Activated T-helper 2 cell treated with anti-CD3 and anti-CD28 coated beads, Interferon-gamma antibody, Interleukin-2, Interleukin-4, amounts not matched to agents 10 μg/mL and 5 μg/mL and 100 μg/mL, durations not matched to agents 14 hours and 24 hours and 36 hours (primary cell): ENCODE data around the gene C1orf226. TPM values are rescaled to one million over a fixed set of nuclear protein-coding genes. Genes with fewer than 3 reads are reported as not detected.

Source experiments
- DNase-seq: peaks from one replicate; pipeline ENCODE4 v3.0.0; 2021; ENCODE audit warnings: low spot score
- H3K27ac Mint-ChIP-seq: one replicate; pipeline ENCODE4 v1.8.0; 2021; ENCODE audit warnings: mixed read lengths
- H3K27me3 Mint-ChIP-seq: one replicate; pipeline ENCODE4 v1.8.0; 2021; ENCODE audit warnings: low read depth, mixed read lengths
- H3K36me3 Mint-ChIP-seq: one replicate; pipeline ENCODE4 v1.8.0; 2021; ENCODE audit warnings: low read depth, mixed read lengths
- H3K4me1 Mint-ChIP-seq: one replicate; pipeline ENCODE4 v1.8.0; 2021; ENCODE audit warnings: low read depth, mixed read lengths
- H3K4me3 Mint-ChIP-seq: one replicate; pipeline ENCODE4 v1.8.0; 2021; ENCODE audit warnings: low read depth, mild to moderate bottlenecking, moderate library complexity, mixed read lengths
- H3K9me3 Mint-ChIP-seq: one replicate; pipeline ENCODE4 v1.8.0; 2021; ENCODE audit warnings: mixed read lengths
- intact Hi-C: fragments of 100-400 bp; cut with micrococcal nuclease; formaldehyde crosslinking; loops from one replicate; pipeline ENCODE4 v1.15.1; 2023
- total RNA-seq: library from RNA; stranded (reverse); gene quantifications from 2 replicates; pipeline ENCODE4 v1.2.3, GENCODE V29; 2022

The C1orf226 gene
- total RNA-seq, 1 donor from 2014 or later, result 0.07 TPM

DNA sequence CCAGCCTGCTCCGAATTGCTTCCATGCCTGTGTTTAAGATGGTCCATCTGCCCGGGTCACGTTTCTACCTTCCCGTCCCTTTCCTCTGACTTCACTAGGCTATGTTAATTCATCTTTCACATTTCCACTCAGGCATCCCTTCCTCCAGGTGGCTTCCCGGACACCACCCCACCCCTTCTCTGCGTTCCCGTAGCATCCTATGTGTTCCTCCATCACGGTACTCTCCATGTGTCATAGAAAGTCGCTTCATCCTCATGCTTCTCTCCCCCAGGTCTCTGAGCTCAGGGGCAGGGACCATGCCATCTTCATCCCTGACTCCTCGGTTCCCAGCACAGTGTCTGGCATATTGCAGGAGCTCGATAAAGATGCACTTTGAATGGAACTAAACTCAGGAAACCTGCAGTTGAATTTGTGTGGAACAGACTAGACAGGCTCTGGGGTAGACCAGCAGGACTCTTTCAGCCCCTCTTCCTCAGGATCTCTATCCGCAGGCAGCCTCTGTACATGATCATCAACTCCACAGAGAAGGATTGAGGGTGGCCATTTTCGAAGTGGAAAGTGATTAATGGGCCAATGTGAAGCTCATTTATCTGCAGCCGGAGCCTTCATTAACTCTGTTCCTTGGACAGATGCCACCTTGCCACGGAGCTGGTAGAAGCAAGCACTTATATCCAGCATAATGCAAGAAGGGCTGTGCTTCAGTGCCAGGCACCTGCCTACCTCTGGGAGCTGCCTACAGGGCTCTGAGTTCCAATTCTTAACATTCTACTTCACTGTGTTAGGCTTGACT is 9.1 kb downstream of the C1orf226 start:
- H3K4me3 Mint-ChIP-seq, result no peak overlapping the region
- H3K9me3 Mint-ChIP-seq, result no peaks in the 10 kb centered on the region
- H3K27me3 Mint-ChIP-seq, result peaks cover 13% of the 10 kb centered on the region
- DNase-seq, result no peak
- peaks cover 6% of the 10 kb centered on the region for H3K4me1 Mint-ChIP-seq
- intact Hi-C loops, result loop anchor here (10.0 kb wide), 1 partner anchor 596 kb away; no protein-coding TSS in a partner anchor
- H3K27ac Mint-ChIP-seq, result no peak overlapping the region
- no peaks in the 10 kb centered on the region for H3K36me3 Mint-ChIP-seq

DNA sequence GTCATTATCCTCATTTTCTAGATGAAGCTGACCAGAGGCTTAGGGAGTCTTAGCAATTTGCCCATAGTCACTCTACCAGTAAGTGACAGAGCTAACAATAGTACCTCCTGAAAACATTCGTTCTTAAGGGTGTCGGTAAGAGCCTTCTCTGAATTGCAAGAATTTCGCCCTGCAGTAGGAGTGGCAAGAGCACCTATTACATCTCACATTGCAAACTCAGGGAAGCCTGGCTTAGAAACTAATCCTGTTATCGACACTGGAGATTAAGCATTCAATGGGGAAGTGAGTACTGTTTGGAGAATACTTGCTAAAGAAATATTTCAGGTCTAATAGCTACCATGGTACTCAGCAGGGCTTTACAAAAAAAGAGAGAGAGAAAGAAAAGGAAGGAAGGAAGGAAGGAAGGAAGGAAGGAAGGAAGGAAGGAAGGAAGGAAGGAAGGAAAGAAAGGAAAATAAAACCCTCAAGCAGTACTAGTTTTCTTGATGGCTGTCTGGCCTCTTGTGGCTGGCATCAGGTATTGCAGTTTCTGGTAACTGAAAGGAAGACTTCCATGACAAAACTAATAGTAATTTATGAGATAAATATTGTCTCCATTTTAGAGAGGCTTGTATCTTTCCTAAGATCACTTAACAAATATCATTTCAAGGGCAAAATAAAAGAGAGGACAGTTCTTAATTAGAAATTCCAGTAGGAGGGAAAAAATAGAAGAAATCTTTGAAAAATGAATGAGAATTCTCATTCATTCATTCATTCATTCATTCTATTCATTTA is 10.4 kb downstream of the C1orf226 start:
- H3K27ac Mint-ChIP-seq, result no peak overlapping the region

GRCh38 chr1:162396201-162396906 is 14.8 kb downstream of the C1orf226 start:
- Mint-ChIP-seq H3K4me1 (no peaks in the 10 kb centered on the region), H3K27ac (no peak overlapping the region), H3K4me3 (no peak overlapping the region), H3K9me3 (no peaks in the 10 kb centered on the region), H3K27me3 (peaks cover 29% of the 10 kb centered on the region), H3K36me3 (no peaks in the 10 kb centered on the region)
- DNase-seq, result no peak
- intact Hi-C loops, result loop anchor here (10.0 kb wide), 1 partner anchor 602 kb away; no protein-coding TSS in a partner anchor

More for the DNA sequence above, 10.4 kb downstream of the C1orf226 start:
- intact Hi-C loops, result loop anchor here (2.0 to 10.0 kb wide), 2 partner anchors 335 to 597 kb away; no protein-coding TSS in a partner anchor
- Mint-ChIP-seq H3K9me3 (no peaks in the 10 kb centered on the region), H3K4me1 (peaks cover 6% of the 10 kb centered on the region), H3K27me3 (peaks cover 21% of the 10 kb centered on the region), H3K4me3 (no peak overlapping the region), H3K36me3 (no peaks in the 10 kb centered on the region)
- no peak for DNase-seq

DNA sequence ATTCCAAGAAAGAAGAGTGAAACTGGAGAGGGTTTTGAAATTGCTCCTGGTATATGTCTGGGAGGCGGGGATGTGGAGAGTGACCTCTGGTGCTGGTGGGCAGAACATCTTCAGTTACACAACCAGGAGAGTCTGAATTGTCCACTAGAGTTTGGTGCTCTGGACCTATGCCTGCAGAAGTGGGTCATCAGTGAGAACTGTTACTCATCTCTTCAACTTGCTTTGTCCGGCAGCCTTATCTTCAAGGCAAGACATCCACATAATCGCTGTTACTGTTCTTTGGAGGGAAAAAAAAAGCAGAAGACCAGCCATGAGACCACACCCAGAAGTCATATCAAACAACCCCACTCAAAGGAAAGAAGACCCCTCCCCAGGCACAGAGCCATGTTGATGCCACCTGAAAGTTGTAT is 15.5 kb downstream of the C1orf226 start:
- intact Hi-C loops, result loop anchor here (10.0 kb wide), 1 partner anchor 602 kb away; no protein-coding TSS in a partner anchor
- Mint-ChIP-seq H3K36me3 (no peaks in the 10 kb centered on the region), H3K9me3 (no peaks in the 10 kb centered on the region), H3K27ac (no peak overlapping the region), H3K27me3 (peaks cover 29% of the 10 kb centered on the region), H3K4me3 (no peak overlapping the region), H3K4me1 (no peaks in the 10 kb centered on the region)
- DNase-seq, result no peak

- no peak overlapping the region for H3K27ac Mint-ChIP-seq
- H3K4me1 Mint-ChIP-seq, result no peaks in the 10 kb centered on the region
- H3K36me3 Mint-ChIP-seq, result no peaks in the 10 kb centered on the region
- H3K9me3 Mint-ChIP-seq, result no peaks in the 10 kb centered on the region
- DNase-seq, result no peak
- no peak overlapping the region for H3K4me3 Mint-ChIP-seq
- H3K27me3 Mint-ChIP-seq, result peaks cover 27% of the 10 kb centered on the region
- intact Hi-C loops, result loop anchor here (10.0 kb wide), 1 partner anchor 603 kb away; no protein-coding TSS in a partner anchor
Measured at GRCh38 chr1:162397943-162398560, 16.5 kb downstream of the C1orf226 start.

- no peak overlapping the region for H3K27ac Mint-ChIP-seq
- no peak overlapping the region for H3K4me3 Mint-ChIP-seq
- peaks cover 23% of the 10 kb centered on the region for H3K27me3 Mint-ChIP-seq
- no peaks in the 10 kb centered on the region for H3K36me3 Mint-ChIP-seq
- intact Hi-C loops, result loop anchor here (10.0 kb wide), 1 partner anchor 604 kb away; no protein-coding TSS in a partner anchor
- no peaks in the 10 kb centered on the region for H3K9me3 Mint-ChIP-seq
- H3K4me1 Mint-ChIP-seq, result no peaks in the 10 kb centered on the region
- no peak for DNase-seq
Measured at GRCh38 chr1:162398999-162399580, 17.6 kb downstream of the C1orf226 start.

DNA sequence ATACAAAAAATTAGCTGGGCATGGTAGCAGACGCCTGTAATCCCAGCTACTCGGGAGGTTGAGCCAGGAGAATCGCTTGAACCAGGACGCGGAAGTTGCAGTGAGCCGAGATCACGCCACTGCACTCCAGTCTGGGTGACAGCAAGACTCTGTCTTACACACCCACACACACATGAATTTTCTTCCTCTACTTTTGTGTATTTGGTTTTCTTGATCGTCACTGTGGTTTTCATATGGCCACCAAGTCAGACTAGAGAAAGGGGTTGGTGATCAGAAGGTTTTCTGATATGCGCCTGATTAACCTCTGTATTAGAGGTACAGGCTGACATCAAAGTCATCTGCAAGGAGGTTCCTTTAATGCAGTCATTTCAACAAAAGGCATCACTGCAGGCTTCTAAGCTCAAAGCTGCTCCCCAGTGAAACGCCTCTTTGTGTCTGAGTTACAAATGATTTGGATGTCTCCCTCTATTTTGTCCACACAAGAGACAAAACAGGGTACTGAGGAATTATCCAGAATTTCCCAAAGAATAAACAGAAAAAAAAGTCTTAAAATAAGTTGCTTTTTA is 19.3 kb downstream of the C1orf226 start:
- H3K4me1 Mint-ChIP-seq, result peaks cover 5% of the 10 kb centered on the region
- H3K4me3 Mint-ChIP-seq, result no peak overlapping the region
- H3K9me3 Mint-ChIP-seq, result no peaks in the 10 kb centered on the region
- intact Hi-C loops, result no loop called here
- no peaks in the 10 kb centered on the region for H3K36me3 Mint-ChIP-seq
- DNase-seq, result no peak
- no peak overlapping the region for H3K27ac Mint-ChIP-seq
- H3K27me3 Mint-ChIP-seq, result peaks cover 23% of the 10 kb centered on the region

DNA sequence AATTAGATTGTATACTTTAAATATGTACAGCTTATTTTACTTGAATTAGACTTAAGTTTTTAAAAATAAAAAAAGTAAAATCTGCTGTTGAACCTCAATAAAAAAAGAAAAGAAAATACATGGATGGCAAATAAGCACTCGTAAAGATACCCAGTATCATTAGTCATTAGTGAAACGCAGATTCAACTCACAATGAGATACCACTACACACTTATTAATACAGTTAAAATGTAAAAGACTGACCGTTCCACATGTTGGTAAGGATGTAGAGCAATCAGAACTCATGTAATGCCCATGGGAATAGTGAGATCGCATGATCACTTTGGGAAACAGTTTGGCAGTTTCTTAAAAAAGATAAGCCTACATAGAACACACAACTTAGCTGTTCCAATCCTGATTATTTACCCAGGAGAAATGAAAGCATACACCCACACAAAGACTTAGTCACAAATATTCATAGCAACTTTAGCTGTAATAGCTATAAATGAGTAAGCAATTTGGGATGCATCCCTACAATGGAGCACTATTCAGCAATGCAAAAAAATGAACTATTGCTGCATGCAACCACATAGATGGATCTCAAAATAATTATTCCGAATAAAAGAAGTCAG is 23.1 kb downstream of the C1orf226 start:
- Mint-ChIP-seq H3K36me3 (no peaks in the 10 kb centered on the region), H3K4me3 (no peak overlapping the region), H3K27me3 (peaks cover 3% of the 10 kb centered on the region)

DNA sequence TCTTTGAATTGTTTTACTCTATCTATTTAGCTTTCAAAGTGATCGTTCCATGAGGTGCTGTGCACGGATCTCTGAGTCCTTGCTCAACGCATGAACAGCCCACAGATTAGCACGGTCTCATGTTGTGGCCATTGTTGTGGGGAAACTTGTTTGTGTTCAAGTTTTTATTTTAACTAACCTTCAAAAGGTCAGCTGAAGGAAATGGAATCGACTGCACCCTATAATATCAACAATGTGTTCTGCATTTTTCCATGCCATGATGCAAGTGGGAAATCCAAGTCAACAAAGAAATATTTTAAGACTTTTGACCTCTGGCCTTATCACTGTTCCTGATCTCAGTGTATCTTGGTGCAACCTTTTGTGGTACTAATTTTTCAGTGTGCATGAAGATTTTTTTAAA is 24.3 kb downstream of the C1orf226 start:
- no peaks in the 10 kb centered on the region for H3K36me3 Mint-ChIP-seq
- intact Hi-C loops, result no loop called here
- H3K4me1 Mint-ChIP-seq, result peaks cover 14% of the 10 kb centered on the region
- peaks cover 3% of the 10 kb centered on the region for H3K27me3 Mint-ChIP-seq
- H3K27ac Mint-ChIP-seq, result no peak overlapping the region
- no peak for DNase-seq
- no peaks in the 10 kb centered on the region for H3K9me3 Mint-ChIP-seq
- H3K4me3 Mint-ChIP-seq, result no peak overlapping the region

More for the DNA sequence above, 23.1 kb downstream of the C1orf226 start:
- Mint-ChIP-seq H3K4me1 (peaks cover 14% of the 10 kb centered on the region), H3K9me3 (no peaks in the 10 kb centered on the region), H3K27ac (no peak overlapping the region)
- intact Hi-C loops, result no loop called here
- no peak for DNase-seq

DNA sequence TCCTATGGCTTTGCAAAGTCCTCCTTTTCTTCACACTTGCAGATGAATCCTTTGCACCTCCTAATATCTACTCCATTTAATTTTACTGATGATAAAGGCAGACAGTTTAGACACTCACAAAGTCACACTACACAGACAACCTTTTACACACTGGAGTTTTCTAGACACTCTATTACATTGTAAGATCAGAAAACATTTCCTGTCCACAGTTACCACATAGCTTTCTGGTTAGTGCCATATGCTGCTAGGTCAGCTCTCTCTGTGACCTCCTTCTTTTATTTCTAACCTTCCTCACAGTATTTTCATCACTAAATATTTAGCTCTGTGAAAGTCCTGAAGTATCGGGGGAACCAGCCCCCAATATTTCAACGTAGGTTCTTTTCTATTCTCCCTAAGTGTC is 25.3 kb downstream of the C1orf226 start:
- peaks cover 2% of the 10 kb centered on the region for H3K27me3 Mint-ChIP-seq
- H3K27ac Mint-ChIP-seq, result no peak overlapping the region
- no peak overlapping the region for H3K4me3 Mint-ChIP-seq
- H3K4me1 Mint-ChIP-seq, result peaks cover 14% of the 10 kb centered on the region
- H3K9me3 Mint-ChIP-seq, result no peaks in the 10 kb centered on the region
- no peak for DNase-seq
- H3K36me3 Mint-ChIP-seq, result no peaks in the 10 kb centered on the region
- intact Hi-C loops, result no loop called here

GRCh38 chr1:162407539-162407938 is 26.0 kb downstream of the C1orf226 start:
- intact Hi-C loops, result no loop called here

More at GRCh38 chr1:162407539-162407938, 26.0 kb downstream of the C1orf226 start:
- Mint-ChIP-seq H3K4me3 (no peak overlapping the region), H3K4me1 (peaks cover 14% of the 10 kb centered on the region), H3K9me3 (no peaks in the 10 kb centered on the region), H3K27ac (no peak overlapping the region), H3K27me3 (peaks cover 2% of the 10 kb centered on the region), H3K36me3 (no peaks in the 10 kb centered on the region)
- DNase-seq, result no peak
